GM10847 (cell line): ENCODE data around the gene DR1.

ENCODE experiments used
- POLR2A ChIP-seq: IDR thresholded peaks from 2 replicates; pipeline ENCODE4 v1.6.1; 2011; ENCODE audit not compliant: insufficient read length; ENCODE audit errors: extremely low read depth

DR1 gene

DNA sequence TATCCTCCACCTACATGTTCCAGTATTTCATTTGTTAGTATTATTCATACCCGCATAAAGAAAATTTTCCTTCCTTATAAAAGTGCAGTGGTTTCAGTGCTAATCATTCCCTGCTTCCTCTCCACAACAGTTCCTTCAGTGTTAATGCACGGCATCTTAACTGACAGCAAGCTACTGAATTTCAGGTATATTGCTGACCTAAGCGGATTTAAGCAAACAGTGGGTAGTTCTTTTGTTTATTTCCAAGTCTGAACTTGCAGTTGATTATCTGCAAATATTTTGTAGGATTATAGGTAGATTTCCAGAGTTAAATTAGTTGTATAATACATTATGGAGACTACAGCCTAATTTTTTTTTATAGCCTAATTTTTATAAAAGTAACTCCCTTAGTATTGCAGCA, 15.1 kb upstream of the DR1 start:
- no peak for TF ChIP-seq POLR2A

DNA sequence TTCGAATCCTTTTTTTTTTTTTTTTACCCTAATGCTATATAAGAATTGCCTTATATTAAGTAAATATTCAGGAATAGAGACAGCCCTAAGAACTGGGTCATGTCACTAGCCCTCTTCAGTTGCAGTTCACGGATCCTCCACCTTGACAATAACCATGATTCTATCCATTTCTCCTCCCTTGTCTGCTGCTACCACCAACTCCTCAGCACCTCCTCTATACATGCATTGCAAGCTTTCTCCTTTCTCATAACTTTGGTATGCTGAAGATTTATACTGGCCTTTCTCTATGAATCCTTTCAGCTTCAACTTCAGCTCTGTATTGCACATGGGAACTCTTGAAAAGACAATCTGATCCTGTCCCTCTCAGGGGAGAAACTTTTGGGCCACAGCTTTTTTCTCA, 14.3 kb upstream of the DR1 start:
- no peak for TF ChIP-seq POLR2A

DNA sequence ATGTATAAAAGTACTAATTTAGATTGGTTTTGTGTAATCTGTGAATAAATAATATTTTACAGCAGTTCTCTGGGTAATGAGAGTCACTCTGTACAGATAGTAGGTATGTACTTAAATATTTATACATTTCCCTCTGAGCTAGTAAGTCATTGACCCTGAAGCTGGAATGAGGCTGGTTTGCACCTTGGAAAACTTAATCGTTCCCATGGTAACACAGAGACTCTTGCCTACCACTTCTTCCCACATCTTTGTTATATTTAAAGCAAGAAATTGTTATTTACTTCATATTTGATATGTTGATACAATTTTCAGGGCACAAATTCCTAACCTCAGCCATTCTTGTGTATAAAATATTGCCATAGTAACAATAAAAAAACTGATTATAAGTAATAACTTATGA, 13.3 kb upstream of the DR1 start:
- TF ChIP-seq POLR2A, result no peak

DNA sequence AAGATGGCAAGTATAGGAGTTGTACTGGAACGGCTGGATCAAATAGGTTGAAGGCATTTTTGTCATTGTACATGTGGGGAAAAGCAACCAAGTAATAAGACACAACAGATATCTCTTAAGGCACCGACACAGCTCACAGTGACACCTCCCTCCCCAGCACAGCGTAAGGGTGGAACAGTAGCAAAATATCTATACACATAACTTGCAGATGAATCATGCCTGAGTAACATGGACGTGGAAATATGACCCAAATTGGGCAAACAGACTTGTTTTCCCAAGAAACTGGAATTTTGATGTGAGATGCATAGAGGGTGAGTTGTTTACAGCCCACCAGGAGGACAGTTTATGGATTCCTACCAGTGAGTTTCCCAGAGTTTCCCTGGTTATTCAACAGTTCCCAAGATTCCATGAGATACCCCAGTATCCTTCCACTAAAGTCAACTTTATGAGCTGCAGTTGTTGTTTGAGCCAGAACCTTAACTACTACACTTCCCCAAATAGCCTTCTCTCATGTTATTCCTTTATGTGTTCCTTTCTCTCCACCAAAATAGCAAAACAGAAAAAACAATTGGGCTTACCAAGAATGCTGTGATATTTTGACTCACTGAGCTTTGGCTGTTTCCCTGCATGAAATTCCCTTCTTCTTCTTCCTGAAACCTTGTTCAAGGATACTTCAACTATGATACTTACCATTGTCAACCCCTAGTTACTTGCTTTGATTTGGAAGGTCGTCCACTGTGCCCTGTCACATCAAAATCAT, 7.1 kb upstream of the DR1 start:
- no peak for TF ChIP-seq POLR2A

DNA sequence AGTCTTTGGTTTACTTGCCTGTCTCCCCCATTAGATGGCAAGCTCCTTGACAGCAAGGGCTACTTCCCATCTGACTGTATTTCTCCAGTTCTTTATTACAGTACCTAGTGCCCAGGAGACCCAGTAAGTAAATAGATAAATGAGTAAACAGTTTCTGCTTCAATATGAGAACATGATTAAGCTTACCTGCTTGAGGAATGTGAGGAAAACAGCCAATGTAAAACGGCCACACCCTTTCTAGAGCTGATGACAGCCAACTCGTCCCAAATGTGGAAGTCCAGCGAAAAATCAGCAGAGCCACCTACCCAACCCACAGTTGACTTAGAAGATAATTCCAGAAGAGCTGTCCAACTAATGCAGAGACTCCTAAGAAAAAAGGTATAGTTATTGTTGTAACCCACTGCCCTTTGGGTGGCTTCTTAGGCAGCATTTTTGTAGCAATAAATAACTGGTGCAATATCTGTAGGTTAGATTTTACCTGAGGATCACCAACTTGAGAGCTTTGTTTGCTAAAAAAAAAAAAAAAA, 6.5 kb upstream of the DR1 start:
- no peak for TF ChIP-seq POLR2A

DNA sequence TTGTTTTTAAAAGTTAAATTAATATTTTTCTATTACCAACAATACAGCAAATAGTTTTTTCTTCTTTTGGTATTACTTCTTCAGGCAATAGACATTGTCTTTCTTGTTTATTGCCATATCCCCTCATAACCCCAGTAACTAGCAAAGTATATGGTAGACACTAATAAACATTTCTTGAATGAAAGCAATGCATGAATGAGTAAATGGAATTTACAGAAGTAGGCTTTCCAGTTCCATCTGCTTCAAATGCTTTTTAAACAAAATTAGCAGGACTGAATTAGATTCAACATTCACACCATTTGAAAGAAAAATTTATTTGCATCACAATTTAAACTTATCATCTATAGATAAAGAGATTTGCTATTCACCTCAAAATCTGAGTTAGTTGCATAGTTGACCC, 5.6 kb upstream of the DR1 start:
- no peak for TF ChIP-seq POLR2A

DNA sequence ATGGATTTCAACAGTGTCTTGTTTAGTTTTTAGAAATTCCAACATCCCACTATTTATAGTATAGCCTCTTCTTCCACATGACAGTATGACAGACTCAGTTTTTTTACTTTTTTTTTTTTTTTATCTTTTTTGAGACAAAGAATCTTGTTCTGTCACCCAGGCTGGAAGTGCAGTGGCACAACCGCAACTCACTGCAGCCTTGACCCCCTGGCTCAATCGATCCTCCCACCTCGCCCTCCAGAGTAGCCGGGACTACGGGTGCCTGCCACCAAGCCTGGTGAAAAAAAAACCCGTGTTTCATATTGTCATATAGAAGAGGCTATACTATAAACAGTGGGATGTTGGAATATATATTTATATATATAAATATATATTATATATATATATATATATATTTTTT, 1.2 kb upstream of the DR1 start:
- no peak for TF ChIP-seq POLR2A

DNA sequence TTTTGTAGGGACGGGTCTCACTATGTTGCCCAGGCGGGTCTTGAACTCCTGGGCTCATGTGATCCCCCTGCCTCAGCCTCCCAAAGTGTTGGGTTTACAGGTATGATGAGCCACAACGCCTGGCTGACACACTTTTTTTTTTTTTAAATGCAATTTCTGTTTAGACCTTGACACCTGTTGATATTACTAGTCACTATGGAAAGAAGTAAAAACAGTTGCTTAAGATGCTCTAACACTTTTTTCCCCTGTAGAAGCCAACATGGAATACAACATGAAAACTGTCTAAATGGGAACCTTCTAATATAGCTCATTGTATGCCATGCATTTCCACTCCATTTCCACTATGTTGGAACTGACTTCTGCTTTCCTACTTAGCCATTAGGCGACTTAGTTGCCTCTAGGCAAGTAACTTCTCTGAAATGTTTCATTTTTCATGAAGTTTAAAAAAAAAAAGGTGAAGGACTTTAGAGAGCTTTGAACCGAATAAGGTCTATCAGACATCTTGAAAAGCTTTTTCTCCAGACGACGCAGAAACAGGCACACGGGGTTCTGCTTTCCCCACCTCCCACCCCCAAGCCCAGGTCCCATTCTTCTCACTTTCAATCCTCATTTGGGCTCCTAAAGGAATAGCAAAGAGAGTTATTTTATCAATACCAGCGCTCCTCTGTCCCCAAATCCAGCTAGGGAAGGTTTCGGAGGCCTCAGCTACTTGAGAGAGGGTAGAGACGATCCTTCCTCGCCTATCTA, 648 bp upstream of the DR1 start:
- TF ChIP-seq POLR2A, result no peak

DNA sequence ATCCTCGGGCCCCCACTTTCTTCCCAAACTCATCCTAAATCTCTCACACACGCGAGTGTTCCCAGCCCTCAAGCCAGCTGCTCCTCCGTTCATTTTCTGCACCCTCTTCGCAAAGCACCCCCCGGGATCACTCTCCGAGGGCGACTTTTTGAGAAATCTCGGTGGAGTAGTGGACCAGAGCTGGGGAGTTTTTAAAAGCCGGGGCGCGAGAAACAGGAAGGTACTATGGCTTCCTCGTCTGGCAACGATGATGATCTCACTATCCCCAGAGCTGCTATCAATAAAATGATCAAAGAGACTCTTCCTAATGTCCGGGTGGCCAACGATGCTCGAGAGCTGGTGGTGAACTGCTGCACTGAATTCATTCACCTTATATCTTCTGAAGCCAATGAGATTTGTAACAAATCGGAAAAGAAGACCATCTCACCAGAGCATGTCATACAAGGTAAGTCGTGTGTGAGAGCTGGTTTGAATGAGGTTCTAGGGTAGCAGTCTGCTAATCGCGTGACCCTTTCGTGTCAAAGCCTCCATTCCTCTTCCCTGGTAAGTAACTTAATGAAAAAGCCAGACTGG, 800 bp downstream of the DR1 start:
- TF ChIP-seq POLR2A, result no peak

DNA sequence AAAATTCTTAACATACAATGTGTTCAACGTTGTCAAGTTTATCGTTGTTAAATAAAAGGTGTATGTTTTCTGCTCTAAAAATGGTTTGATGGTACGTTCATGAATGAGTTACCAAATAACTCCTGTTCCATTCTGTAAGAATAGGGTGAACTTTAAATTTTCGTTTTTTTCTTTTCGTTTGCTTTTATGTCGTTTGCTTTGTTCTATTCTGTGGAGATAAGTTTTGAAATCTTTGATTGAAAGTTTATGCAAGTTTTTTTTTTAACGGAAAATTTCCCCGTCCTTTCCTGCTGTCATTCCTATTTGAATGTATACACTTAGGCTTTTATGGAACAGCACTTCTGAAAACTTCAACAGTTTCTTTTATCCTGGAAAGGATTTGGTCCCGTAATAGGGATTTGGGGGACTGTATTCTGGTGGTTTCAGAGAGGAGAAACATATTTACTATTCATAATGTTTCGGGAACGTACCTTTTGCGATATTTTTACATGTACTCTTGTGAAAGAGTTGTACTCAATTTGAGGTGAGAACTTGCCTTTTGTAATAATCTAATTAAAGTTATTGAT, 1.7 kb downstream of the DR1 start:
- TF ChIP-seq POLR2A, result no peak

DNA sequence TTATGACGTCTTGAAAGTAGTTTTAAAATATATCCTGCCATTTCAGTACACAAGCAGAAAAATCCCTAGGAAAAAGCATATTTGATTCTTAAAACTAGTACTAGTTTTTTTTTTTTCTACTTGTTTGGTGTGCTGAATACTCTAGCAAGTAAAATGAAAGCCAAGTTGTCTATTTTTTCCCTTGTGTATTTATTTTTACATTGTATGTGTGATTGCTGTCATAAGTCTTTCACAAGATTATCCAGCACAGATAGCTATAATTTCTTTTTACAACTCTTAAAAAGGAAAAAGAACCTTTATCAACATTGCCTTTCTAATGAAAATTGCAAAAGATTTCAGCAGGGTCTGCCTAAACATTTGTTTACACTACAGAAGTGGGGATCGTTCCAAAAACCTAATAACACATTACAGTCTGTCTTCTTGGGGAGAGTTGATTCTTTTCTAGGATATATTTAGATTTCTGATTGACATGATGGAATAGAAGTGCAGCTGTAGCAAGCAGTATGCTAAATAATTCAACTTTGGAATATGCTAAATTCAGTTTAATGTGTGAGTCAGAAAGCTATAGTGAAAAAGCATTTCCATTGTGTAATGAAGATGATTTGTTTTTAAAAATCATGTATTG, 2.5 kb downstream of the DR1 start:
- no peak for TF ChIP-seq POLR2A

DNA sequence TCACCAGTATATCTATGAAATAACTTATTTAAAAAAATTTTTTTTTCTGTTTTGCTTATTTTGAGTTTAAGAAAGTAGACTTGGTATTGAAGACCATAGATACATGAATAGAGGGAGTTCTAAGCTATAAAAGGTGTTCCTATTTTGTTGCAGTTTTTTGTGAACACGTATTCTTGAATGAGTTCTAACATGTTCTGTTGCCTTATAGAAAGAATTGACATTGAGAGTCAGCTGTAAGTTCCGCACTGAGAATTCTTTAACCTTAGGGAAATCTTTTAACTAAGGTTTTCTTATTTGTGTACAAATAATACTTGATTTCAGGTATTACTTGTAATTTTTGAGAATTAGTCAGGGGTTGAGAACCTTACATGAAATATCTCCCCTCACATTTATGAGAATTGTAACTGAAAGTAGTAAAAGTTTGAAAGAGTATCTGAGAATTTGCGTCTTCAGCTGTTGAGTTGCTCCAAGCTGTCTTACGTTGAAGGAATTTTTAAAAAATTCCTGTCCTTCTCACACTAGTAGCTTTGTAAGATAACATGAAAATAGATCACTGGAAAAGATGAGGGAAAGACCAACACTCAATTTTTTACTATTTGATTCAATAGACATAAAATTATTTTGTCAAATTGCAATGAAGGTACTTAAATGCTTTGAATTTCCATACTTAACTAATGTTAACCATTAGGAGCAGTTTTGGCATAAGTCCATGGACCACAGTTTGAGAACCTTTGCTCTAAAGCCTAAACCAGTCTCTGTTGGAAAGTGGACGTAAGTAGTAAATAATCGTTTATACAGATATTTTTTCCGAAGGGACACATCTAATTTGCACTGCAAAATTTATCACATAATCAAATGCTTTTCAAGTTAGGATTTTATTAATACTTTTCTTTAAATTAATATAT, 3.8 kb downstream of the DR1 start:
- no peak for TF ChIP-seq POLR2A

DNA sequence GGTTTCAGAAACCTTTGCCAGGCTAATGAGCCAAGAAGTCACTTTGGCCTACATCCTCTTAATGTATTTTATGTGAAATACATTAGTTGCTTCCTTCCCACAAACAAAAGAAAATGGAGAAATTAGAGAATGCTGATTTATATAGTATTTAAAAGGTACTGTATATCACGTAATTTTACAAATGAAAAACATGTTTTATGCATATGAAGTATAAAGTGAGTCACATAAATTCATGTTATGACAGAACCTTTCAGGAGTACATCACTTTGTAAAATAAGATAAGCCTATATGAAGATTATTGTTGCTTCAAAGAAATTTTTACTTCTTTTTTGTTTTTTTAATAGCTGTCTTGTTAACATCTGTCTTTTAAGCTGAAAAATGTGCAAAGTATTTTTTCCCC, 4.6 kb downstream of the DR1 start:
- no peak for TF ChIP-seq POLR2A

DNA sequence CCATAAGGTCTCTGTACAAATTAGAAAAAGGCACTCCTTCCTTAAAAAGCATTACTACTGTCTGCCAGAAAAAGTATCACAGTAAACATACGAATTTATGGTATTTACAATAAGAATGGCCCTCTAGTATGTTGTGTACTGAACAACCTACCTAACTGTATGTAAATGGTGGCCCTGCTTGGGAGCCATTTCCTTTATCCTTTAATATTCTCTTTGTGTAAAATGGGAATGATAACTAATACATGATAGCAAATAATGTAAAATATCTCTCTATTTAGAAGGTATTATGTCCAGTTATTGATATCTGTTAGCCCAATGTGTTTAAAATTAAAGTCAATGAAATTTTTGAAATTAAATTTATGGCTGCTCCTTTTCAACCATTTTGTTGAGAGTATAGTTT, 5.2 kb downstream of the DR1 start:
- TF ChIP-seq POLR2A, result no peak
